Fibroblast of lung (primary cell): ENCODE measurements around the gene SYT3.
"Not testable (repeated sequence)": the region's sequence is repeated elsewhere in the genome, so short reads cannot be mapped to it uniquely, and the experiment has no call there.

Source experiments
- CTCF ChIP-seq, 2 donors: IDR thresholded peaks in 1 of 2; conservative IDR thresholded peaks in 1 of 2; 1 replicate in 1 of 2; 2 replicates in 1 of 2; pipeline ENCODE4 v1.5.1; 2011 to 2012; ENCODE audit warnings: low read length in 2 of 2, control low read depth in 1 of 2, inconsistent platforms in 1 of 2, low read depth in 1 of 2, mild to moderate bottlenecking in 1 of 2
- EZH2 ChIP-seq: IDR thresholded peaks from 2 replicates; pipeline ENCODE4 v1.5.1; 2012; ENCODE audit warnings: low read length, control low read depth, mild to moderate bottlenecking; ENCODE audit errors: missing control alignments

DNA sequence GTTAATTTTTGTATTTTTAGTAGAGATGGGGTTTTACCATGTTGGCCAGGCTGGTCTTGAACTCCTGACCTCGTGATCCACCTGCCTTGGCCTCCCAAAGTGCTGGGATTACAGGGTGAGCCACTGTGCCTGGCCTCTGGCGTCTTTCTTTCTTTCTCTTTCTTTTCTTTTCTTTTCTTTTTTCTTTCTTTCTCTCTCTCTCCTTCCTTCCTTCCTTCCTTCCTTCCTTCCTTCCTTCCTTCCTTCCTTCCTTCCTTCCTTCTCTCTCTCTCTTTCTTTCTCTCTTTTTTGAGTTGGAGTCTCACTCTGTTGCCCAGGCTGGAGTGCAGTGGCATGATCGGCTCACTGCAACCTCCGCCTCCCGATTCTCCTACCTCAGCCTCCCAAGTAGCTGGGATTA is 20.5 kb downstream of the SYT3 start:
- TF ChIP-seq CTCF (conservative IDR thresholded peaks at IDR 0.05 in 1 of 2, IDR thresholded peaks at IDR 0.05 in 1 of 2; ENCODE audit: low read depth in 1 of 2, low read length in 2 of 2); EZH2: not testable (repeated sequence)
